T1000 (cell line): ENCODE measurements around the gene OBSCN.

Experiments
- DNase-seq: peaks from one replicate; lab custom pipeline; 2025; ENCODE audit warnings: mixed read lengths; lab: John Stamatoyannopoulos, UW

Gene OBSCN

DNA sequence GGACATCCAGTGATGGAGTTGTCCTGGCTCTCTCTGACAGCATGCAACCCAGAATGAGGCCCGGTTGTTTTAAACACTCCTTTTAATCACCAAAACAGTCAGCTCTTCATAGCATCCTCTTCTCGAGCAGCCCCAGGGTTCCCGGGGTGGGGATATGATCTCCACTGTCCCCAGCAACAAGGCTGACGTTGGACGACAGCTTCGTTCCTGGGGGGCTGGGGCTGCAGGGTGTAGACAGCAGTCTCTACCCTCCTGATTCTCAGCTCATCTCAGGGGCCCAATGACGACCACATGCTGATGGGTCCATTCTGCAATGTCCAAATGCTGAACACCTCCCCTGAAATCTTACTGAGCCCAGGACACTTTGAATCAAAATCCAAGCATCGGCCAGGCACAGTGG lies 171.8 kb downstream of the OBSCN start:
- no peak for DNase-seq

DNA sequence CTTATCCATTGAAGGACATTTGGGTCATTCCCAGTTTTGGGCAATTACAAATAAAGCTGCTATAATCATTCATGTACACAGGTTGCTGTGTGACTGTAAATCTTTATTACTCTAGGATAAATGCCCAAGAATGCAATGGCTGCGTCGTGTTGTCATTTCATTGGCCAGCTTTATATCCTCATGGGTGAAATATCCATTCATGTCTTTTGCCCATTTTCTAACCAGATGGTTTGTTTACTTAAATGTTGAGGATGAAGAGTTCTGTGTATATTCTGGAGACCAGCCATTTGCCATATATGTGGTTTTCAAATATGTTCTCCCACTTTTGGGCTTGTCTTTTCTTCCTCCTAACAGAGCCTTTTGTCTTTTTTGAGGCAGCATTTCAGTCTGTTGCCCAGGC lies 173.5 kb downstream of the OBSCN start:
- DNase-seq: no peak

DNA sequence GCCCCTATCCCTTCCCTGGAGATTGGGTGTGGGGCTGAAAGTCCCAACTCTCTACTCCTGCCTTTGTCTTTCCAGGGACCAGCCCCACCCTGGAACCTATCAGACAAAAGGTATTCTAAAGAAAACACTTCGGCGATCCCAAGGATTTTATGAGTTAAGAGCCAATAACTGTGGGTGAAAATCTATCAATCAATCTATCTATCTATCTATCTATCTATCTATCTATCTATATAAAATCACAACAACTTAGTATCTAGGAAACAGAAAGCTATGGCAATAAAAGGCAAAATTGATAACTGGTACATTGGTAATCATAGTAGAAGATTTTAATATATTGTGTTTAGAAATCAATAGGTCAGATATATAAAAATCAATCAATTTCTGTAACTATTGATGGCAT lies 175.9 kb downstream of the OBSCN start:
- DNase-seq: no peak

DNA sequence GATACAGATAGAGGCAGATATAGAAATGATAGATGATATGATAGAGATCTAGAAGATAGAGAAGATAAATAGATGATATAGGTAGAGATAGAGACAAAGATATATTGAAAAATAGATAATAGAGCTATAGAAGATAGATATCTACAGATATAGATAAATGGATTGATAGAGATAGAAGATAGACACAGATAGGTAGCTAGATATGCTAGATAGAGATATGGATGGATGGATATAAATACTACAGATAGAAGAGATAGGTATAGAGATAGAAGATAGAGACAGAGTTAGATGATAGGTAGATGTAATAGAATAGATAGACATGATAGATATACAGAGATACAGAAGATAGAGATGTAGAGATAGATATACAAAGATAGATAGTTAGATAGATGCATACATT lies 177.4 kb downstream of the OBSCN start:
- no peak for DNase-seq

DNA sequence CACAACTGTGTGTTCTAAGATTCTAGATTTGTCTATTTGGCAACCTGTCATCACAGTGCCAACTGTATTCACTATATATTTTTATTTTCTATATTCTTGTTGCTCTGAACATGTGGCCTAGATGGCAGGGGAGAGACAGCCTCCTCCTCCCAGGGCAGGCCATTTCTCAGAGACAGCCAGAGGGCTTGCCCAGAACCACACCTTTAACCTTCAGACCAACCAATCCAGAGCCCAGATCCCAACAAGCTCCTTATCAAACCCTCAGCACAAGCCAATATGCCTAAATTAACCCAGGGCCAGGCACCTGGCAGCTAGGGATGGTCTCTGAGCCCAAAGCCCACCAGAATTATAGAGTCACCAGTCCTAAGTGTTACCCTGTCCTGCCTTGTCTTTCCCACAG lies 179.5 kb downstream of the OBSCN start:
- no peak for DNase-seq

DNA sequence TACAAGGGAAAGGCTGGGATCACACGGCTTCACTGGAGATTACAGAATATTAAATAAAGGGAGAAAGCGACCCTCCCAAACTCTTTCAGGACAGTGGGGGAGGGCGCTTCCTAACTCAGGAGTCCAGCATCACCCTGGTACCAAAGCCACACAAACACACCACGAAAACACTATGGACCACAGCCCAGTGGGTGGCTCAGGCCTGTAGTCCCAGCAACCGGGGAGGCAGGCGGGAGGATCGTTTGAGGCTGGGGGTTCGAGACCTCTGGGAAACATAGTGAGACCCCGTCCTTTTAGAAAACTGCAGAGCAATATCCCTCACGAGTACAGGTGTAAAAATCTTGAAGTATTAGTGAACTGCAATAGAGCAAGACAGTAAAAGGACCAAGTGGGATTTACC lies 182.8 kb downstream of the OBSCN start:
- DNase-seq: no peak

DNA sequence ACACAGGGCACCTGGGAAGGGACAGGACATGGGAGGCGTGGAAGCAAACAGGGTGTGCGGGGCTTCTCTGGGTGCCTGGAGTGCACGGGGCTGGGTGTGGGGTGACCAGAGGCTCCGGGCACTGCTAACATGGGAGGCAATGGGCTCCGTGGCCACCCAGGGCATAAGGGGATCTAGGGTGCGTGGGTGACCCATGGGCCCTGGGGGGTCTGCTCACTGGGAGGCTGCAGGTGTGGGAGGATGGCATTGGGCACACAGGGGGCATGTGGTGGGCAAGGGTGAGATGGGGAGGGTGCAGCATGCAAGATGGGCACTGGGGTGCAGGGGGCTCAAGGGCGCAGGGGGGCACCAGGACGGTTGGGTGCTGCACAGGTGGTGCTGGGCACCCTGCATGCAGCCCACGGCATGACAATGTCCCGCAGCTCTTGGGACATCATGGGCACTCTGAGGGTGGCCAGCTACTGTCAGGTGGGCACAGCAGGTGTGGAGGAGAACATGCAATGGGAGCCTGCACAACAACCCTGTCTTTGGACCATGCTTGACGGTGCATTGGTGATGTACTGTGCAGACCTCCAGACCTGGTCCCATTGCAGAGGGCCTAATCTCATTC lies 183.7 kb downstream of the OBSCN start:
- no peak for DNase-seq

DNA sequence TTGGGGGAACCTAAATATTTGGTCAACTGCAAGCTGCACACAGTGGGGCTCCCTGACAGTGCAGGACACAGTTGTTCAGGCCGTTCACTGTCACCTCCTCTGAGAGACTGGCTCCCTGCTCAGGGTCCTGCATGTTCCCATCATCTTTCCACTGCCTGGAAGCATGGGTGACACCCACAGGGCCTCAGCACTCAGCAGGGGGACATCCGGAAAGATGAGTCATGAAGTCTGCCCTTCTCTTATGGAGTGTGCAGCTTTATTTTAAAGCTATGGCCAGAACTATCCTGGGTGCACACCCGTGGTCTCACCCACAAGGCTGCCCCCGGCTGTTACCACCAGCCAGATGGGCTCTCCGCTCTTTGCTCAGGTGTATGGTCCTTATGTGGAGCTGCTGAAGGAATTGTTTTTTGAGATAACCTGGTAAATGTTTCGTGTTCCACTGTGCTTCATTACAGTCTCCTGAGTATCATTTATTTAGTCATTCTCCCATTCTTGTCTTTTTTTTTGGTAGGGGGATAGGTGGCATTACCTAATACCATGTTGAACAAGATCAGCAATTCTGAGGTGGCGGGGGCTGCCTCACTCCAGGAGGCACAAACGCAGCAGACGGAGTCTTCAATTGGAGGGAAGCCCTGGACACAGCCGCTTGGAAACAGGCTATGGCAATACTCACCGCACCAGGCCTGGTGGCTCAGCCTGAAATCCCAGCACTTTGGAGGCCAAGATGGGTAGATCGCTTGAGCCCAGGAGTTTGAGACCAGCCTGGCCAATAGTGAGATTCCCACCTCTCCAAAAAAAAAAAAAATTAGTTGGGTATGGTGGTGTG lies 184.5 kb downstream of the OBSCN start:
- DNase-seq: no peak

DNA sequence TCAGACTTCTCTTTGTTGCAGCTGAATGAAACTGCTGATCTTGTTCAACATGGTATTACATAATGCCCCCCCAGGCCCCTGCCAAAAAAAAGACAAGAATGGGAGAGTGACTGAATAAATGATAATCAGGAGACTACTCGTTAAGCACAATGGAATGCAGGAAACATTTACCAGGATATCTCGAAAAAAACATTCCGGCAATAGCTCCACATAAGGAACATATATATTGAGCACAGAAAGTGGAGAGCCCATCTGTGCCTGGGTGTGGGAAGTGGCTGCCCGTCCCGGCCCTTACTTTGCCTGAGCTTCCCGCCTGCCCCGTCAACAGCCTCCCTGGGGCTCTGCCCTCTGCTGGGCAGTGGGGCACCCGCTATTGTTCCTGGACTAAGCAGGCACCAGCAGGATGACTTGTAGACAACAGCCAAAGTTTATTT lies 185.4 kb downstream of the OBSCN start:
- peak; percentile 56 for DNase-seq

DNA sequence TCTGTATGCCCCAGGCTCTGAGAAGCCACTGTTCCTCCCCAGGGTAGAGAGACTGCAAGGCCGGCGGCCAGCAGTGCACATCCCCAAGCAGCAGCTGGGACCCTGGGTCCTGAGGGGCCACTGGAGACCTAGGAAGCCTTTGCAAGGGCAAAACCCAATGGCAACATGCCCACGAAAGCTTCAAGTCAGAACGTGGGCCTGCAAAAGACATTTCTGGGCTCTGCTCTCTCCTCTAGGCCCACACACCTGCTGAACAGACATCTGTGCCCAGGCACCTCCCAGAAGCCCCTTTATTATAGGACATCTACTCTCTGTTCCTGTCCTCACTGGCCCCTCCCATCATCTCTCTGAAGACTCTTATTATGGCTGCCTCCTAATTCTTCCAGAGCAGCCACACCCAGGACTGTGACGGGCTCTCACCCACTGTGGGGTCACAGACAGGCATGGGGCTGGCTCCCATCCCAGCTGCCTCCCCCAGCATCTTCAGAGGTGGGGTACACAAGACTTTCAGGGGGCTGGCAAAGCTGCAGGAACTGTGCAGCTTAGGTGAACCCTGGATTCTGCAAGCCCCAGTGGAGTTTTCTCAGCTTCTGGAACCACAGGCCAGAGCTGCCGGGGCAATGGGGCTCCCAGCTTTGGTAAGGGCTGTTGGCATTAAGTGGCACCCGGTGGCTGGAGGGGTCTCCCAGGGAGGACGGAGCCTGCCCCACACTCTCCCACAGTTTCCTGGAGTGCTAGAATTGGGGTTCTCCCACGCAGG lies 186.1 kb downstream of the OBSCN start:
- DNase-seq: no peak

DNA sequence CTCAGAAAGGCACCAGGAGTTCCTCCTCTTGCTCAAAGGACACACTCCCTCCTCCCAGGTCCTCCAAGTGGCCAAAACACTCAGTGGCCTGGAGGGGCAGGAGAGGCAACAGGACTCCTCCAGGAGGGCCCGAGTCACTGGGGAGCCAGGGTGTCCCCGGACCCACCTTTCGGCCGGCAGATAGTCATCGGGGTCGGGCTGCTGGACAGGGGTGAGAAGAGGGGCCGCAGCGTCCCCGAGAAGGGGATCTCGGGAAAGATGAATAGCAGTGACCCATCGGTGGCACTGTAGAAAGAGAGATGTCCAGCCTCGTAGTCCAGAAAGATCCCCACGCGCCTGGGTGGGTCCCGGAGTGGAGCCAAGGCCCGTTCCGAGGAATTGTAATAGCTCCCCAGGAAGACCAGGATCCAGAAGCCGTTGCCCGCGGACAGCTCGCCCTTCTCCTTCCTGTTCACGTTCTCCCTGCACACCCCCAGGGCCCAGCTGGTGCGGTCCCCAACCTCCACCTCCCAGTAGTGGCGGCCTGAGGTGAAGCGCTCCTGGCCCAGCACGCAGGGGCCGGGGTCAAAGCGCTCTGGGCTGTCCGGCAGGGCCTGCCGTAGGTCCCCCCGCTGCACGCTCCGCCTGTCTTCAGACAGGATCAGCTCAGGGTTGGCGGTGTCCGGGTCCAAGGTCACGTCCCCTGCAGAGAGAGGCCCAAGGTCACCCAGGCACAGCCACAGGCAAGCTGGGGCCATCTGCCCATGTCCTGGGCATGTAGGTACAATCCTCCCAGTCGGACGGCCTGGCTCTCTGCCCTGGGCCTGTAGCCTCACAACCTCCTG lies 186.9 kb downstream of the OBSCN start:
- DNase-seq: no peak

DNA sequence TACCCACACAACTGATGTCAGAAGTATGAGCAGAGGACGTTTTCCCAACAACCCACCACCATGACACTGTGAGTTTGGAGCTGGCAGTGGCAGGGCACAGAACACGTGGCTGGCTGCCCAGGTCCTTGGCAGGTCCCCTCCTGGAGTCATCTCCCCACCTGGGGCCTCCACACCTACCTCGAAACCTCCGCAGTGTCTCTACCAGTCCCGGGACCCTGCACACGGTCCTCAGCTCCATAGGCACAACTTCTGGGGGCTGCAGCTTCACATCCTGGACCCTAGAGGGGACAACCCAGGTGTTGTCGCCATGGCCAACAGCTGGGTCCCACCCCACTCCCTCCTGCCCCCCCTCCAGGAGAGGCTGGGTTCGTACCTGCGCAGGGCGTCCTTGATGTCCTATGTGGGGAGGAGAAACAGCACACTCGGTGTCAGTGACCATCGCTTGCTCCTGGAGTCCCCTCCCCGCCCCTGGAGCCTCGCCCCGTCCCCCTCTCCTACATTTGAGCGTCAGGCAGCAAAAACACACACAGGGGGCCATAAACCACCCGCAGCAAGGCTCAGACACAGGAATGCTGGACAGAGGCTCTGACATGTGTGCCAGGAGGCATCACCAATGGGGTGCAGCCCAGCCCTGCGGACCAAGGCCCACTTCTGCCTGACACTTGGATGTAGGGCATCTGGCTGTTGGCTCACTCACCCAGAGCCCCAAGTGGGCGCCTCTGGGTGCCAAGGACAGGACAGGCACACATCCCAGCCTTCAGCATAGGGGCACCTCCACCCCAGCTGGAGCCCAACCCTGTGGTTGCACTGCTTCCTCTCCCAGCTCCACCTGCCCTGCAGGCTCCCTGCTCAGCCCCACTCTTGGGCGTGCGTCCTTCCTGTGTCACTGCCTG lies 189.2 kb downstream of the OBSCN start:
- DNase-seq: no peak

DNA sequence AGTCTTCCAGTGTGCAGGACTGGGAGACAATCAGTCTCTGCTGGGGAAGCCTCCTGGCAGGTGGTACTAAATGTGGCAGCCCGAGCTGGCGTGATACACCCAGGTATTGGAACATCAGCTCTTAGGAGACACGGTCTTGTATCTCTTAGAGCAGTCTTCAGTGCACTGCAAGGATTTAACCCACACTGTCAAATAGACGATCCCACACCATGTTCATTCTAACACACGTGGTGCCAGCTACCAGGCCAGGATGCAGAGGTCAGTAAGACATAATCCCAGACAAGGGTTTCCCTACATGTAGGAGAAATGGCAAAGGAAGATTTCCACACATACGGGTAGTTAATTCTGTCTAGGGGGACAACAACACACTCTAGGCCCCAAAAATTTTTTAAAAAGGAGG lies 190.1 kb downstream of the OBSCN start:
- no peak for DNase-seq

DNA sequence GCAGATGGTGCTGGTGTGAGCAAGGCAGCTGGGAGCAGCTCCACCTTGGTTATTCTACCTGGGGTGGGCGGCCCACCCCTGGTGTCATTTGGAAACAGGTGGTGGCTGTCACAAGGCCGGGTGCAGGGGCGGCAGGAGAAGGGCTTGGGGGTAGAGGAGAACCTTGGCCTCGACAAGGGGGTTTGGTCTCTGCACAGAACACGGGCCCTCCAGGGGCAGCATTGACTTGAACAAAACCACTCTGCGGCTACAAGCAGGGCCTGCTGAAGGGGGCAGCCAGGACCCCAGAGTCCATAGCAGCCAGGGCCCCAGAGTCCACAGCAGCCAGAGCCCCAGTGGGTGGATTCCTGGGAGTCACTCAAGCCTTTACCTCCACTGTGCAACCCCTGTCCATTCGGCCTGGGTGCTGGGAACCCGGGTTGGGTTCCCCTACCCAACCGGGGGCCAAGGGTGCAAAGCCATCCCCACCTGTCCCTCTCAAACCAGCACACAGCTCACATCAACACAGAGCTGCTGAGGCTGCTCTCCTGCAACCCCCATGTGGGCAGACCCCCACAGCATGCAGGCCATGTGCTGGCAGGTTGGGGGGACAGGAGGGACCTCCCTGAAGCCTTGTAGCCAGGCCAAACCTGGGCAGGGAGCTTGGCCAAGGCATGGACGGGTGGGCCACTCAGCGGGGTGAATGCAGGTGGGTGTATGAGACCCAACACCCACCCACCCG lies 191.1 kb downstream of the OBSCN start:
- DNase-seq: no peak

DNA sequence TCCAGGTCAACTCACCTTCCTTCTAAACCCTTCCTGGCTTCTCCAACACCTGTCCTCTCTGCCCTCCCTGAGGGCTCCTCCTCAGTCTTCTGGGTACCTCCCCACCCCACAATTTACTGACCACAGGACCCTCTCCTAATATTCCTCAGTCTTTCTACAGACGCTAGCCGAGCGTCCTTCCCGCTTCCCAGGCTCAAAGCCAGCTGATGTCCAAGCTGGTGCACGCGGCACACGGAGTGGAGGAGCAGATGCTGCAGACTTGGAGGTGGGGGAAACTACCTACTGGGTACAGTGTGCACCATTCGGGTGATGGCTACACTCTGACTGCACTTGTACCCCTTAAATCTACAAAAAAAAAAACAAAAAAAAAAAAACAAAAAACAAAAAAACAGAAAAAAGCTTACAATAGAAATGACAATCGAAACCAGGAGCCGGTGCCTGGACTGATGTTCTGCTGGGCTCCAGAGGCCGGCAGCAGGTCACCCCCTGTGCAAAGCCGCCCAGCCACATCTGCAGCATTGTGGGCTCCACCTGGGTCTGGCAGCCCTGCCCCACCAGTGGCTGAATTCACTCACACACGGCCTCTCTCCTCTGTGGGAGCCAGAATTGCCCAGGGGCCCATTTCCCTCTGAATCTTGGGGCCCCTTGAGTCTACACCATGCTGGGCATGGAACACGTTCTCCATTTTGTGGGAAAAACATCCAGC lies 191.8 kb downstream of the OBSCN start:
- no peak for DNase-seq

DNA sequence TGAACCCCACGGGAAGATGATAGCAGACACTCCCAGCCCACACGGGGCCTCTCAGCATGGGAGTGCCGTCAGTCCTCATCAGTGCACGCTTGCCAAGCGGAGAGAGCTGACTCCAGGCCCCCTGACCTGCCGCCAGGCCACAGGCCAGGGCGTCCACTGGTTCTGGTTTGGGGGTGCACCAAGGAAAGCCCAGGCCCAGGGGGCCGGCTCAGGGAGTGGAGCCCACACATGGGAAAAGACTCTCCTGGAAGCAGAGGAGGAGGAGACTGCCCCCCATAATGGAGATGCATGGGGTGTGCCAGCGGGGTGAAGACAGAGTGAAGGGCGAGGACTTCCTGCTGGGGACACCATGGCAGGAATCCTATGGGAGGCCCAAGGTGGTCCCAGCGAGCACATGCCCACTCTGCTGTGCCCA lies 192.4 kb downstream of the OBSCN start:
- DNase-seq: no peak

DNA sequence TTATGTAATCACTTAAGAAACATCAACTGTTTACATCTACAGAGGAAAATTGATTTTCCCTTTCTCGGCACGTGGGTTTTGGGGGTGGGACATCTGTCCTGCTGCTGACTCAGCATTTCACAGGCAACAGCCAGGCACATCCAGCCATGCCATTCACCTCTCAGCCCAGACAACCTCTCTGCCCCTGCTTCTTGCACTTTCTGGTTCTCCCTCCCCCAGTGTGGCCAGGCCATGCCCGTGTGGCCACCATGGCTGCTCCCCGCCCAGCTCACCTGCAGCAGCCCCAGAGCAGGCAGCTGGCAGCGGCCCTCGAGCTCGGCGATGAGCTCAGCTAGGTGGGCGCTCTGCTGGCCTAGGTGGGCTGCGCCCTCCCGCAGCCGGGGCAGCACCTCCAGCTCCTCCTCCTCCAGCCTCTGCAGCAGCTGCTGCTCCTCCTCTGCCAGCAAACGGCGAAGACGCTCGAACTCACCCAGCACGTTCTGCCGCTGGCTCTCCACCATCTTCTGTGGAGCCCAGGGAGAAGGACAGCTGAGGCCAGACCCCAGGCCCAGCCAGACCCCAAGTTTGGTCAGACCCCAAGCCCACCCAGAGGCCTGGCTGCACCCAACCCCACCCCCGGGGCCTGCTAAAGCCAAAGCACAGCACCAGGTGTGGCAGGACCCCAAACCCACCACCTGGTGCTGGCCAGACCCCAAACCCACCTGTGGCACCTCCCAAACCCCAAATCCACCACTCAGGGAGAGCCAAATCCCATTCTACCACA lies 193.0 kb downstream of the OBSCN start:
- no peak for DNase-seq

DNA sequence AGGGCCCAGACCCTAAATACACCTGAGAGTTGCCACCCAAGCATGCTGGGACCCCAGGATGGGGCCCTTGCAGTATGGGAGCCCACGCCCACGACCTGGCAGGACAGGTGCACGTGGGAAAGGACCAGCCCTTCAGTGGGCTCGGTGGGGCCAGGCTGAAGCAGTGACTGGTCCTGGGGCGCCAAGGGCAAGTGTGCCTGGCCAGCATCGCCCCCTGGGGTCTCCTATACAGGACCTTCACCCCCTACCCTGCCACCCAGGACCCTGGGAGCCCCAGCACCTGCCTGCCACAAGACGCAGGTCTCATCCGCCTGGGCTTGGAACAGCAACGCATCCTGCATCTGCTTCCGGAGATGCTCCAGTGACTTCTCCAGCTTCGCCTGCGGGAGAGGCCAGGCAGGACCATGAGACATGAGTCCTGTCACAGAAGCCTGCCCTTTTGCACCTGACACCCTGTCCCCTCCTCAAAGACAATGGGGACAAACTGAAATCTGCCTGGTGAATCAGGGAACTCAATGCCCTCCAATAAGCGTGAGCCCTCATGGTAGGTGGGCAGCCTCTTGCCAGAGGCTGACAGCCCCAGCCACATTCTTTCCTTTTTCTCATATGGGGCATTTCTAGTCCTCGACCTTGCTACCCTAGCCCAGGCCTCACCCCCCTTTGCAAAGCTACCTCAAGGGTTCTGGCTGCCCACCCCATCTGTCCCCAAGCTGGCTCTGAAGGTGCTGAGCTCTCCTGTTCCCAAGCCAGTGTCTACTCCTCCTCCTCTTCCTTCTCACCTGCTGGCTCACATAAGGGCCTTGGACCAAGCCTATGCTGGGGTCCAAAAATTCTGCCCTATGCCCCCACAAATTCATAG lies 194.2 kb downstream of the OBSCN start:
- DNase-seq: no peak
